HG03558 (cell line): Measurements from ENCODE around the gene DOCK4.

Experiments
- ATAC-seq: cut with Tn5 transposase; IDR thresholded peaks from one replicate; pipeline ENCODE4 v1.9.1; 2021; ENCODE audit warnings: moderate number of reproducible peaks; ENCODE audit not compliant: unreplicated experiment; ENCODE audit errors: extremely low read depth

Gene DOCK4

GRCh38 chr7:112023282-112023681 is 182.9 kb downstream of the DOCK4 start:
- no peak for ATAC-seq

GRCh38 chr7:112022128-112022527 is 184.1 kb downstream of the DOCK4 start:
- ATAC-seq: no peak

DNA sequence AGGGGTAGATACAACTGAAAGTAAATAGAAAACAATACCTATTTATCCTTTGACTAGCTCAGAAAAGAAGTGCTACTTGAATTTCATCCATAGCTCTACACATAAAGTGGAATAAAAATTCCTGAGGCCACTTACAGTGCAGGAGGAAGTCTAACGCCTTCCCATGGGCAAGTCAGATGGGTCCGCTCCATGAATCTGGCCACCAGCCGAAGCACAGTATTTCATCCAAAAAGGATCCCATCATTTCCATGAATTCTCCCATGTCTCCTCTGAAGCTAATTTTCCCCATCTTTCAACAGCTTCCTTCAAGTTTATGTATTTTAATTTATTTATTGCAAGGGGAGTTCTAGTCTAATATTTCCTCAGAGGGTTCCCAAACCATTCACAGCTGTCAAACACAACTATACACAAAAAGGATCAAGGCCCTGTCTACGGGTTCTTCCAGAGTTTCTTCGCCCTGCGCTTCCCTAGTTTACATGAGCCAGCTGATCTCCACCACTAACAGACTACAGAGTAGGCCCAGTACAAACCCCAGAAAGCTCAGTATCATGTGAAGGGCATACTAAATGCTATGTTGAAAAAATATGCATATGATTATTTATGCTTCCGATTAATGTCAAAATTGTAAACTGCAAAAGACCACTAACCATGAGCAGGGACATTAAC is 184.7 kb downstream of the DOCK4 start:
- ATAC-seq: no peak

GRCh38 chr7:112020800-112021199 is 185.4 kb downstream of the DOCK4 start:
- ATAC-seq: no peak

DNA sequence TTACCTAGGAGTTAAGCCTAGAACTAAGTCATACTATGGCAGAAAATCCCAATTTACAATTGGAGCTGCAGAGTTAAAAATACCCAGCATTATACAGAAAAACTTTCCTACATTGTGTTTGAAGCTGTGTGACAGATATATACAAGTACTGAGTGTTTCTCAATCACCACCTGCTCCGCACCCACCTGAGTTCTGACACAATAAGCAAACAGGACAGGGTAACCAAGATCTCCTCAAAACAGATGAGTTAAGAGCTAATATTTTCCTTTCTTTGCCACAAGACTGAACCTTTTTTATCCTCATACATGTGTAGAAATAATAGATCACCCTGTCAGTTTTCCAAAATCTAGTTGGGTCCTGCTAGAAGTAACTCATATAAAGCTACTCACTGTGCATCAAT is 186.3 kb downstream of the DOCK4 start:
- ATAC-seq: no peak

GRCh38 chr7:112018305-112019030 is 187.7 kb downstream of the DOCK4 start:
- no peak for ATAC-seq

DNA sequence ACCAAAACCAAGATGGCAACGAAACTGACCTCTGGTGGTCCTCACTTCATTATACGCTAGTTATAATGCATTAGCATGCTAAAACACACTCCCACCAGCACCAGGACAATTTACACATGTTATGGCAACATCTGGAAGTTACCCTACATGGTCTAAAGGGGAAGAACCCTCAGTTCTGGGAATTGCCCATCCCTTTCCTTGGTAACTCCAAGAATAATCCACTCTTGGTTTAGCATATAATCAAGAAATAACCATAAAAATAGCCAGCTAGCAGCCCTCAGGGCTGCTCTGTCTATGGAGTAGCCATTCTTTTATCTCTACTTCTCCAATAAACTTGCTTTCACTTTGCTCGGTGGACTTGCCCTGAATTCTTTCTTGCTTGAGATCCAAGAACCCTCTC is 191.1 kb downstream of the DOCK4 start:
- ATAC-seq: no peak

DNA sequence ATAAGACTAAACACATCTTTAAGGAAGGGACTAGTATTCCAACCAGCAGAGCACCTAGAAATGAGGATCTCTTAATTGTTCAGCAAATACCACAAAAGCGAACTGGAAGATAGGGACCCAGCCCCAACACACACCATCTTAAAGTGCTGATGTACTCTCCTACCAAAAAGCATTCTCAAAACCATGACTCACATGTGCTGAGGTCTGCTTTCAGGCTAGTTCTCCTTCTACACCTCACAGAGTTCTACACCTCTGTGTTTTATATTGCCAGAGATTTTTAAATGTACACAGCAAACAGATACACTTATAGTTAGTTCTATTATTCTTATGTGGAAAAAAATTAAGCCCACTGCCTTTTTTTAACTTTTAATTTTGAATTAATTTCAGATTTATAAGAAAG is 191.9 kb downstream of the DOCK4 start:
- ATAC-seq: no peak

DNA sequence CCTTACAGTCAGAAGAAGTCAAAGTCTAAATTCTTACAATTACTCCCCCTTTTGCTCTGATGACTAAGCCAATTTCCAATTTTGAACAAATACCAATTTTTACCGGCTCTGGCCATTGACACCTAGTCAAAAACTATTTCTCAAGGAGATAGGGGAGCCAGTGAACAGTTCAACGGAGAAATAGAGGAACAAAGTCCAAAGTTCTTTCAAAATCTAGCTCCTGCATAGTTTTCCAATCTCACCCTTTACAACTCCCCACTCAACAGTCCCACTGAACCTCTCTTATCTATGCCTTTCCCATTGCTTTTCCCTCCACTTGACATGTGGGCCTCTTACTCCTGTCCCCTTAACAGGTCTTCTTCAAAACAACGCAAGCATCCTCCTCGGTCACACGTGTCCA is 192.9 kb downstream of the DOCK4 start:
- ATAC-seq: no peak

GRCh38 chr7:112012242-112012641 is 194.0 kb downstream of the DOCK4 start:
- no peak for ATAC-seq

DNA sequence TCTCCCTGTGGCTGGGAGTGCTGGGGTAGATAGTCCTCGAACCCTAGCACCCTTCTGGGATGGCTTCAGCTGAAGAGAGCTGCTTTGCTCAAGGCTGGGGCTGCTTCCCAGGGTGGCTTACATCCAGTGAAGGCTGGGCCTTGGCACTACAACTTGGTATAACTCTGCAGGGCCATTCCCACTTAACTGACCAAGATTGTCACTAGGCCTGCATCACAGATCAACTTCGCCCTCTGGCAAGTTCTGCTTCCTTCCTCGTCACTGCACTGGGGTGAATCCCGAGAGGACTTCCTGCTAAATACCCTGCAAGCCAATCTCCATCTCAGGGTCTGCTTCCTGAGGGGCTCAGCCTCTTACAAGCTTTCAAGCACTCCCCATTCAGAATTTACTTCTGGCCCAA is 195.2 kb downstream of the DOCK4 start:
- no peak for ATAC-seq

- no peak for ATAC-seq
These were observed 196.1 kb downstream of the DOCK4 start for GRCh38 chr7:112010109-112010508.

DNA sequence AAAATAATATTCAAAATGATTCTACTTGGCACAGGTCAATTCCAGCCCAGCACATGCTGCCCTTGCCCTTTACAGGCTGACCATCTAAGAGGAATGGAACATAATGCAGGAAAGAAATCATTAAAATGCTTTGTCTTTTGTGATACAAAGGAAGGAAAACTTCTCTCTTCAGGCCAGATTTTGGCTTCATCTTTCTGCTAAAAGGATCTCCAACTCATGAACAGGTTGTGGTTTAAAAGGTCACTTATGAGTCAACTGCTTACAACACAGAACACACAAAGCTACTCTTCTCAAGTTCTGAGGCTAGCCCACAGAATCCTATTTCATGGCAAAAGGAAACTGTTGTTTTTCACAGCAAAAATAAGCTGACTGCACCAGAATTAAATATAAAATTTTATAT is 197.1 kb downstream of the DOCK4 start:
- no peak for ATAC-seq

DNA sequence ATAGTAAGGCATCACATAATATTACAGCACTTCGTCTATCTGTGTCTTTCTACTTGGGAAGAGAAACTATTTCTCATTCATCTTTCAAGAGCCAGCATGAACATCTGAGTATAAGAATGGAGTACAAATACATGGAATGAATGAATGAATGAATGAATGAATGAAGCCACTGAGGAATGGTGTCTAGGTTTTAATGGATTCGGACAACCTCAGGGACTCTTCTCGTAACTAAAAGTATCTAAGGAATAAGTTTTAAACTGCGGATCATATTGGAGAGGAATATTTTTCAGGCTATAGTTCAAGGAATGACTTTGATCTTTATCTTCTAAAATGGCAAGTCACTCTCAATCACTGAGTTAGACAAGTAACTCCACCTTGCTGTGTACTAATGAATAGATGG is 199.0 kb downstream of the DOCK4 start:
- ATAC-seq: no peak

- no peak for ATAC-seq
These were observed 200.1 kb downstream of the DOCK4 start for GRCh38 chr7:112006071-112006470.

DNA sequence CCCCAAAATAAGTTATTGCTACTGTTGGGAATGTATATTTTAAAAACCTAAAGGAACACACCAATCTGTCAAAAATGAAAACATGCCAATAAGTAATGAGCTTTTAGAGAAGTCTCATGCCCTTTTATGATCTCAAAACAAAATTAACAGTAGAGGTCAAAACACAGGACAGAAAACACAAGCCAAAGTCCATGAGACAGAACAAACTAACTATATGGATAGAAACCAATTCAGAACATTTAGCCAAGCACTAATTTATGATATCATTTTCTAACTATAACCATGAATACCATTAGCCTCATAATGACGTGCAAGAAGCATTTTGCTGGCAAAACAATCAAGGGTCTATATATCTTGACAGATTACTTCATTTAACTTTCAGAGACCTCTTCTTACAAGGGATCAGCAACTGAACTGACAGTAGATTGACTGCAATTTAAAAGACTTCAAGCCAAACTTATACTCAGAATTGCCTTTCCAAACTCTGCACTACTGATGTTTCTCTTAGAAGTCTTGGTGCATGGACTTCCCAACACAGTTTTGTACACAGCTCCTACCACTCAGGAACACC is 200.9 kb downstream of the DOCK4 start:
- ATAC-seq: no peak

DNA sequence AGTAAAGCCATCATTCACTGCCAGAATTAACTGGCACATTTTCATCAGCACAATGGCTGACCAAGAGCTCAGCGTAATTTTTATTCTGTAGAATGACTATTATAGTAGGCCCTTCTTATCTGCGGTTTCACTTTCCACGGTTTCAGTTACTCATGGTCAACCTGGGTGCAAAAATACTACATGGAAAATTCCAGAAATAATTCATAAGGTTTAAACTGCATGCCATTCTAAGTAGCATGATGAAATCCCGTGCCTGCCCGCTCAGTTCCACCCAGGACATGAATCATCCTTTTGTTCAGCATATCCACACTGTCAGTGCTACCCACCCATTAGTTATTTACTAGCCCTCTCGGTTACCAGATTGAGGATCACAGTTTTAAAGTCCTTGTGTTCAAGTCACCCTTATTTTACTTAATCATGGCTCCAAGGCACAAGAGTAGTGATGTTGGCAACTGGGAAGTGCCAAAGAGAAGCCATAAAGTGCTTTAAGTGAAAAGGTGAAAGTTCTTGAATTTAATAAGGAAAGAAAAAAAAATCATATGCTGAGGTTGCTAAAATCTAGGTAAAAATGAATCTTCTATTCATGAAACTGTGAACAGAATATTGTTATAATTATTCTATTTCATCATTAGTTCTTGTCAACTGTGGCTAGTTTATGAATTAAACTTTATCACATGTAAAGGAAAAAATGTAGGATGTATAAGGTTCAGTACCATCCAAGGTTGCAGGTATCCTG is 204.9 kb downstream of the DOCK4 start:
- no peak for ATAC-seq

DNA sequence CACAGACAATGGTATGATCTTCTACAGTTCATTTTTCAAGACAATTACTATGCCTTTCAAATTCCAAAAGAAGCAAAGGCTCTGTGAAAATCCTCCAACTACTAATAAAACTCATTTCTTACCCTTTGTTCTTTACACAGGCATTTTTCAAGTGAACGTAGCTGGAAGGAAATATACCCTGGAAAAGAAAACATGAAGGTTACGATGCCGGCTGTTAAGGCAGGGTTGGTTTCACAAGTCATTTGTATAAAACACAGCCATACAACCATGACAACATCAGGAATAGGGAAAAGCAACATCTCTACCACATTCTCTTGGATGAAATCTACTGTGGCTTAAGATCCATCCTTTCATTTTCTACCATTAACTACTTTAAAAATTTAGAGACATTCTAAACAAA is 207.9 kb downstream of the DOCK4 start:
- no peak for ATAC-seq

- ATAC-seq: no peak
These were observed 208.7 kb downstream of the DOCK4 start for GRCh38 chr7:111997546-111997945.

DNA sequence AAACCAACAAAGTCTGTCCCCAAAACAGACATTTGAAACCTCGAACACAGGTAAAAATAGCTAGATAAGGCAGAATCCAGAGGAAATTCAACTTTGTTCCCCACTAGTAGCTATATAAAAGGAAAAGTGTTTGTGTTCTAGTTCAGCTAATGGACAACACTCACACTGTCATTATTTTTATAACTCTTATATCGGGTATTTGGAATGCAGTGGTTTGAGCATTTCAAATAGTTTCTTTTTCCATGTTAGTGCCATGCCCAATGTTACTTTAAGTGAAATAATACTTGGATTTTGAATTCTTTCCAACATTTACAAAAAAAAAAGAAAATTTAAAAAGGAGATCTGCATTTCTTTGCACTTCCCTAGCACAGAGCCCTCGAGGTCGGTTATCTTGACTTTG is 213.6 kb downstream of the DOCK4 start:
- ATAC-seq: no peak

GRCh38 chr7:111990643-111991042 is 215.6 kb downstream of the DOCK4 start:
- ATAC-seq: no peak
